HTERT RPE-1 (cell line): ENCODE results near the gene NFIX.

Experiments used
- in situ Hi-C: fragments of 300-500 bp; cut with MboI; formaldehyde crosslinking; loops from 4 replicates; pipeline ENCODE4 v1.14.3; 2020; ENCODE audit warnings: low sequenced_read_pairs

The NFIX gene

DNA sequence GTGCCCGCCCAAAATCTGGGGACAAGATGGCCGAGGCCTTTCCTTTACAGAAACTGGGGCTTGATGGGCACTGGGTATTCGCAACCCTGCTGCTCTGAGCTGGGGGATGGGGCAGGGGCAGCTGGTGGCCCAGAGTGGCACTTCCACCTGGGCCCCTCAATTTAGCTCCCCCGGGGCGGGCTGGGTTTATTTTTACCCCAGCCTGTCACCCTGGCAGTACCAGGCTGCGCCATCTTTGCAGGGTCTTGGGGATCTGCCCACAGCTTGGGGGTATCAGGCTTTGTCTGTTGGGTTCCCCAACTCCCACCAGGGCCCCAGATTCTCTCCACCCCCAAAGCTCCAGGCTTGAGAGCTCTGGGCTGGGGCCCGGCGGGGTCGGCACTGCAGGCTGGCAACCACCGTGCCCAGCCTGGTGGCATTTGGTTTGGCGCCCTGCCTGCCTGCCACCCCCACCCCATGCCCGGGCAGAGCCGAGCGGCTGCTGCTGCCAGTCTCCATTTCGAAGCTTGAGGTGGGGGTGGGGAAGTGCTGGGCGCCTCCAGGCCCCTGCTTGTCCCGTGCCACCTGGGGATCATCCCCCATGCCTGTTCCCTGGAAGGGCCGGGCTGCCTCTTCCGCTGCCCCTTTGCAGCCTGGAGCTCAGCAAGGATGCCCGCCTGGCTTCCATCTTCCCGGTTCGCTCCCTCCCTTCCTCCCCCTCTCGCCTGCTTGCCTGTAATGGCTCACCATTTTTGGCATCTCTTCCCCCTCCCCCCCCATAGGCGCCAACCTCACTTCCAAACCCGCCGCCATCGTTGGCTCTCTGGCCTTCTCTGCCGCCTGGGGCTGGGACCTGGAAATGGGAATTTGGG is 11.4 kb downstream of the NFIX start:
- in situ Hi-C loops = no loop called here

DNA sequence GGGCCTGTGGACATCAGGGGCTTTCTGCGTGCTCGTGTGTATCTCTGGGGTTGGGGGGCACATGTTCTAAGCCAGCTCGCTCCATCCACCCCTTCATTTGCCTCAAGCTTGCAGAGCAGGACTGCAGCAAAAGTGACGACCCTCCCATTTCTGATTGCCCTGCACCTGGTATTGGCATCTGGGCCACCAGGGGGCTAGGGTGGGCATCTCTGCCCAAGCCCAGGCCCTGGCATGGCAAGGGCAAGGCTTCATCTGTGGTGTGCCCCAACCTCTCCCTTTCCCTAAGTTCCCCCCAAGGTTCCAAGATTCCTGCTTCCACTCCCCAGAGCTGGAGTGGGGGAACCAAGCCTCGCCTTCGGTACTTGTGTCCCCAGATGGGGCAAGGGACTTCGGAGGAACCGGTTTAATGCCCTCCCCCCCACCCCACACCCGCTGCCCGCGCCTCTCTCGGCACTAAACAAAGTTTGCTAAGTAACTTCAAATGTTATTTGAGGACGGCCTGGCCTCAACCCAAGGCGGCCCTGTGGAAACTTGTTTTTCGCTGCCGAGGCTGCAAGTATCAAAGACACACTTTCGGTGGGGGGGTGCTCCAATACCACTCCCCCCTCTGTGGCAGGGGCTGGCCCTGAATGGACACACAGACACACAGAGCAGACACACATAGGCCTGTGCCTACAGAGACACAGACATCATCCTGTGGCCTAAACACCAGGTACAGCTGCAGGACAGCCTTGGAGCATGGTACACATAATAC is 12.2 kb downstream of the NFIX start:
- in situ Hi-C loops = no loop called here

DNA sequence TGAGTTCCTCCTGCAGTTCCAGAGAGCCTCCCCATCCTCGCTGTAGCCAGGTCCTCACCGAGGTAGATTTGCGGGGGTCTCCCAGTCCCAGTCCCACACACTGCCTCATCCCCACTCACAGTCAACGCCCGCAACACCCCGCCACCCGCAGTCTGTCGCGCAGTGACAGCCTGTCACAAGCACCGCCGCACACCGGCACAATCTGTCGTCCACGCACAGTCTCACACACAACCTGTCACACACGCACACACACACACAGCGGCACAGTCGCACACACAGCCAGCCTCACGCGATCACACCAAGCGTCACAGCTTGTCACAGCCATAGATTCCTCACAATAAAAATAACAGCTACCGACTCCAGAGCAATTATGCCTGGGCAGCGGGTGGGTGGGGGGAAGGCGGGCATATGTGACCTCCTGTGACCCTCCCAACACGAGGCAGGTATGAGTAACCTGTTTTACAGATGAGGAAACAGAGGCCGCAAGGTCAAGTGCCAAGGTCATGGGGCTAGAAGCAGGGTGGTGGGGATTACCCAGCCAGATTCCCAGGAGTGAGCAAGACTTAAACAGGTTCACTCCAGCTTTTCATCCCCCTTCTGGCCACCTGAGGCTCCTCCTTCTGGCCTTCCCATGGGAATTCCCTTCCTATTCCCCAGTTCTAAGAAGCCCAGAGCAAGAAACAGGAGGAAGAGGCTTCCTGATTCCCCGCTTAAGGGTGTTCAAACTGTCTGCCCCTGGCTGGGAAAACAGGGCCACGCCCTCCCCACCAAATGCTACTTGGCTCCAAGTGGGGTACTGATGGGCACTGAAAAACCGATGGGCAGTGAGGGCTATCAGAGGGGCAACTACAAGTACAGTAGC is 13.9 kb downstream of the NFIX start:
- in situ Hi-C loops = no loop called here

DNA sequence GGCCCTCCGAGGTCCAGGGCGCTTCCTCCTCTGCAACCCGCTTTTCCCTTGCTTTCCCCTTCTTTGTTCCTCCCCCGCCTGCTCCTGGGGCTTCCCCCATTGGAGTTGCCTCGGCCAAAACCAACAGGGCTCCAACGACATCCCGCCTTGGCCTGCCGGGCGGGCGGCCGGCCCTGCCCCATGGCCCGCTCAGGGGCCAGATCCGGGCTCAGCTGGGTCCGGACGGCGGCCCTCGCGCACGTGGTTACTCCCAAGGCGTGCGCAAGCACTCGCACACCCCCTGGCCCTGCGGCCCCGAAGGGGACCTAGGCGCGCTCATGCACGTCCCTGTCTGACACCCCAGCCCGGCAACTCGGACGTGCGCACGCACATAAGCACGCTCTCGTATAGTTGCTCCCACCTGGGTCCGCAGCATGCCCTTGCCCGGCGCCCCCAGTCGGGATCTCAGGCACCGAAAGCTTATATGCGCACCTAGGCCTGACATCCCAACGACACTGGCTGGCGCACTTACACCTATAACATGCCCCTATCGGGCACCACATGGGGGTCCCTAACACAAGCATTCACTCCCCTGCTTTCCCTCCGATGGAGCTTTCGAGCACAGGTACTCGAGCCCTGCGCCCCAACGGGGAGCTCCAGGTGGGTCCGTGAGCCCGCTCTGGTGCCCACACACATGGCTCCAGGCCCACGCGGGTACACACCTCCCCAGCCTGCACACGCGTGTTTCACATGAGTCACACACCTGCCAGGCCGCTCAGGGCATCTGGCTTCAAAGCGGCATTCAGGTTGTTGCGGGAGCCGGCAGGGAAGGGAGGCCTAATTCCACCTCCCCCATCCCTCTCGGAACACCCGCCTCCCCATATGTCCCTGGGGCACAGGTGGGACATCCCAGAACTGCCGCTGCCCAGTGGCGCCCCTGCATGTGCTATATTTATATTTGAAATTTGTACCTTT is 15.0 kb downstream of the NFIX start:
- in situ Hi-C loops = no loop called here

DNA sequence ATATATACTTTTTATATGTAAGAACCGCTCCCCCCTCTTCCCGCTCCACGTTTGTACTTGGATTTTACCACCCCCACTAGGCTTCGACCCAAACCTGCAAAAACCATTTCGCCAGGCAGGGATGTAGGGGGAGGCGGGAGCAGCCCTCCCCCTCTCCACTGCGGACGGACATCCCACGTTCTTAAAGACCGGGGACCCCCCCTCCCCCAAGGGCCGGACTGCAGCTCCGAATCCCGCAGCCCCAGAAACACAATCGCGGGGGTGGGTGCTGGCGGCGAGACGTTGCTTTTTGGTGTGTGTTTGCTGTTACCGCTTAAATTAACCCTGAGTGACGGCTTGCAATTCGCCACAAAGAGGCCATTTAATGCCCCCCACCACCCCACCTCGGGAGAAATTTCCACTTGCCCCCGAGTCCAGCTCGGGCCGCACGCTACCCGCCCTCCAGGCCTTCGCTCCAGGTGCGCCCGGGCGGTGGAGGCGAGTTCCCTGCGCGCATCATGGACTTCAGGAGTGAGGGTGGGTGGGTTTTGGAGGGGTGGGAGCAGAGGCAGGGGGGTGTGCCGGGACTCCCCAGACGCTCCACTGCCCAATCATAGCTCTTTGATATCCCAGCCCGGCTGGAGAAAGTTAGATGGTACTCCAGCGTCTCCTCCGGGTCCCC is 15.8 kb downstream of the NFIX start:
- in situ Hi-C loops = no loop called here

DNA sequence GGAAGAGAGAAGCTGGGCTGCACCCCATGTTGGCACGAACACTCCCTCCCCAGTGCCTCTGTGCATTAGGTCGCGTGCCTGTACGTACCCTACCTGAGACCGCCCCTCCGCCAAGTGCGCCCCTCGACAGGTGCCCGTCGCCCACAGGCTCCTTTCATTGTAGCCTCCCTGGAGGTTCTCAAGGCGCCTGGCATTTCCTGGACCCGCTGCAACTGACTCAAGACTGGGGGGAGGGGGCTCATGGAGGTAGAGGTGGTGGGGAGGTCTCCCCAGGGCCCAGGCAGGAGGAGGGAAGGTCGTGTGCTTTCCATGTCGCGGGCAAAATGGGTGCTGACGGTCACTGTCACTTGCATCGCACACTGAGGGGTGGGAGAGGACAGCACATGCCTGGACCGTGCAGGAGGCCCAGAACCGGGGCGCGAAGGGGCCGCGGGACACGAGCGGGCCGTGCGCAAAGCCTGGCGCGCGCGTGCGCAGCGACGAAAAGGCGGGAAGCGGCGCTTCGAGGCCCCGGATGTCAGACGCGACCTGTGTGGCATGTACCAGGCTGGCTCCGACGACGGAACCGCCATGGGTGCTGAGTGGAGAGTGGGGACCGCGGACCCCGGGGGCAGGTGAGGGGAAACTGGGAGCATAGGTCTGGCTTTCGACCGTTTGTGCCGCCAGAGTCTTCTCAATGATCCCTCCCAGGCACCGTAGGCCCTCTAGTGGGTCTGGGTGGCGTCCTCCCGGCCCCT is 16.5 kb downstream of the NFIX start:
- in situ Hi-C loops = no loop called here

DNA sequence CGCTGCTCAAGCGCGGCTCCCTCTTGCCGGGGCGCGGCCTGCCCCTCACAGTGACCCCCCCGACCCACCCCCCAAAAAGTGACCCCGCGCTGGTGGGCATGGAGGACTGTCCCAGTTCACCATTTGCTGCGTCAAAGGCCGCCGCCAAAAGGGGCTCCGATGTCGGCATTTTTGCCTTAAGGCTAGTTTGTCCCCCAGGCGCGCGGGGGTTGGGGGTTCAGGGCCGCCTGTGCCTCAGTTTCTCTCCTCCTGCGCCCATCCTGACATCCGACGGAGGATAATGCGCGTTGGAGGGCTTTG is 17.1 kb downstream of the NFIX start:
- in situ Hi-C loops = no loop called here

DNA sequence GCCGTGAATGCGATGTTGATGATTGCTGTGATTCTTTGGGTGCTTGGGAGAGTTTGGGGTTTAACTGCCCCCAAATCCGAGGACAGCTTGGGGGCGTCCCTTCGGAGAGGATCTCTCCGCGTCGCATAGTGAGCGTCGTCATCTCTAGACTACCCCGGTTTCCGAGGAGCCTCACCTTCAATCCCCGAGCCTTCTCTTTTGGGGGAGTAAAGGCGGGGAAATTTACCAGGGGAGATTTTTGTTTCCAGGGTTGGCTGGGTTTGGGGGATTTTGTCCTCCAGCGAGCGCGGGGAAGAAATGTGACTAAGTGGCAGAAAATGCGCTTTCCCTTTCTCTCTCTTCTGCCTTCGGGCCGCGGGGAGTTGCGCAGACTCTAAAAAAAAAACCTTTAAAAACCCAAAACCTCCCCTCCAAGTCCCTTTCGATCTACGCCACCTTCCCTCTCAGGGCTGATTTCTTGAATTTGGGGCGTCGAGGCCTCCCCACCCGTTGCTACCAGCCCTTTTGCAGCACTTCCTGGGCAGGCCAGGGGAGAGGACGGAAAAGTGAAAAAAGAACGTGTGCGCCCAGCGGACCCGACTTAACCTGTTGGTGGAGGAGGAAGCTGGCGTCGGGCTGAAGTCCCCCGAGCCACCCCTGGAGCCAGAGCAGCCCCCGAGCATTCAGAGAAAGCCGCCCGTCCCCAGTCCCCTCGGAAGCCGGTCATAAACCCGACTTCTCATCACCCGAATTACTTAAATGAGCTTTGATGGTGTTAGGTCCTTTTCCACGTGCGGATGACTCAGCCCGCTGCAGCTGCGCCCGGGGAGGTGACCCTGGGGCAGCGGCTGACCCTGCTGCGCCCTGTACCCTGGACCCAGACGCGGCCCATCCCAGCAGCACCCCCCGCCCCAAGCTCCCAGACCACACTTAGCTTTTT is 17.7 kb downstream of the NFIX start:
- in situ Hi-C loops = no loop called here

DNA sequence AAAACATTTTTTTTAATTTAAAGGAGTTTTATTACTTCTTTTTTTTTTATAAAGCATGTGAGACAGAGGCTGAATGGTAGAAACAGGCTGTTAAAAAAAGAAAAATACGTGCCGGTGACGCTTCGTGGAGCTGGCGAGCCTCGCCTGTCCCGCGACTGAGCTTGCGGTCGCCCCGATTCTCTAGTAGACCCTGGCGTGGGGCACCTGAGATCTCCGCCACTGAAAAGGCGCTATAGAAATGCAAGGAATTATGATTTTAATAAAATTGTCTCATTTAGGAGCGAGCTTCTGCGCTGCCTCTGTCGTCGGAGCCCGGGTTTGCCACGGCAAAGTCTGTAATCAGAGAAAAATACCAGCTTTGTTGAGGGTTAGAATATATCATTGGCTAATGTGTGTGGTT is 18.4 kb downstream of the NFIX start:
- in situ Hi-C loops = no loop called here

DNA sequence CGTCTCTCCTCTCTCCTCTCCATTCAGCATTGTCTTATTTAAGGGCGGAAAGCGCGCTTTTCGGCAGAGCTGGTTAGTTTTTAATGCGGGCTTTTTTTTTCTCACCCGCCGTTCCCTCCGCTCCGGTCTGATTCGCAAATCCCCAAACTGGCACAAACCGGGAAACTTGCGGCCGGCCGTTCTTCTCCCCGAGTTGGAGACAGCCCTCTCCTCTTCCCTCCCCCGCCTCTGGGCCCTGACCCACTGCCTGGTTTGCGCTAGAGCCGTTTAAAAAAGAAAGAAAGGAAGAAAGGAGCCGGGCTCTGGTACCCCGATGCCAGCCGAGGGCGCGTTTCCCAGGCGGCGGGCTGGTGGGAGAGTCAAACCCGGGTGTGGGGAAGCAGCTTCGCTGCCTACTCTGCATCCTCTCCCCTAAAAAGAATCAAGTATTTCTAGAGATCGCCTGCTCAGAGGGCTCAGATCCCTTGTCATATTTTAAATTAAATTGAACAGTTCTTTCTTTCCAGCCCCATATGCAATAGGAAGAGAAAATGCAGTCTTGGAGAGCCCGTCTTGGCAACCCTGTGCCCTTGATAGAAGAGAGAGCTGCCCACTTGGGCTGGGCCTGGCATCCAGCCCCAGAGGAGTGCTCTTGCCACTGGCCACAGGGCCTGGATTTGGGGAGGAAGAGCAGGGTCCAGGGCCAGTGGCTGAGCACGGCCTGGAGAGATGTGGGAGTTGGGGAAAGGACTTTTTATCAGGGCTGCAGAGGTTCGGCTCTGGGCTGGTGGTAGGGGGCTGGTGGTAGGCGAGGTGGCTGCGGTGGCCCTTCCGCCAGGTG is 19.0 kb downstream of the NFIX start:
- in situ Hi-C loops = no loop called here

DNA sequence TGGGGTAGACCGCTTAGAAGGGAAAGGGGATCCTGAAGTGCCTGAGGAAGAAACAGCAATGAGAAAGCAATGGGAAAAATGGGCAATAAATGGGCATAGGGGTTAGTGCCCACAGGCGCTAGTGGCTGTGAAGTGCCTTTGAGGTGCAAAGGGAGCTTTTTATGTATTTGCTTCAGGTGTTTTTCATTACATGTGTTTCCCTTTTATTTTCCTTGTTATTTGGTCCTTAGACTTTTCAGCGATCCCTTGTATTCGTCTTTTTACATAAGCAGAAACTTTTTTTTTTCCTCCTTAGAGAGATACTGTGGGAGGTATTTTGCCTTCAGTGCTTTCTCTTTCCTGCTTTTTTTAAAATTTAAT is 19.6 kb downstream of the NFIX start:
- in situ Hi-C loops = no loop called here

DNA sequence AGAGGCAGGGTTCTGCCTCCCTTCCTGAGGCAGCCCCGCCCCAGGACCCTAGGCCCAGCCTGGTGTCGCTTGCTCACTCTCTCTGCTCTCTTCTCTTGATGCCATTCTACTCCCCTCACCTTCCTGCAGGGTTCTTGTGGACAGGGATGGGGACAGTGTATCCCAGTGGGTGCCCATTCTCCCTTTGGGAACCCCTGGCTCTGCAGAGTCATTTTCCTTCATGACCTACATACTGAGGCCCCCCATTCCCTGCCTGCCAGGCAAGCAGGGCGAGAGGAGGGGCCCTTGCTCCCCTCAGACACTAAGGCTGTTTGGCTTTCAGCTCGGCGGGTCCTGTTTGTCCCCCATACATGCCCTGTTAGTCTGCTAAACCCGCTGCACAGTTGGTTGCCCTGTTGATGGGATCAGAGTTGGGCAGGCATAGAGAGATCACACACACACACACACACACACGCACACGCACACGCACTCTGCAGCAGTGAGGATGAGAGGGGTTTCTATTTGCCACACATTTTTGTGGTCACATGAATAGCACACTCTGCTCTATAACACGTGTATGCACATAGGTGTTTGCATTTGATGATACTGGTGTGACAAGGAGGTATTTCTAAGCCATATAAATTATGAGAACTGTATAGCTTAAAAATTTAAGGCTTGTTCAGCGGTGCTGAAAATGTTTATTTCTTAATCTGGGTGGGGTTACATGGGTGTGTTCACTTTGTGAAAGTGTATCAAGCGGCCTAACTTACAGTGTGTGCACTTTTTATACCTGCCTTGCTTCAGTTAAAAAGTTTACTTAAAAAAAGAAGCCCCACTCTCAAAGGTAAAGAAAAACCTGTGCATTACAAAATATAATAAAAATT is 20.3 kb downstream of the NFIX start:
- in situ Hi-C loops = no loop called here

DNA sequence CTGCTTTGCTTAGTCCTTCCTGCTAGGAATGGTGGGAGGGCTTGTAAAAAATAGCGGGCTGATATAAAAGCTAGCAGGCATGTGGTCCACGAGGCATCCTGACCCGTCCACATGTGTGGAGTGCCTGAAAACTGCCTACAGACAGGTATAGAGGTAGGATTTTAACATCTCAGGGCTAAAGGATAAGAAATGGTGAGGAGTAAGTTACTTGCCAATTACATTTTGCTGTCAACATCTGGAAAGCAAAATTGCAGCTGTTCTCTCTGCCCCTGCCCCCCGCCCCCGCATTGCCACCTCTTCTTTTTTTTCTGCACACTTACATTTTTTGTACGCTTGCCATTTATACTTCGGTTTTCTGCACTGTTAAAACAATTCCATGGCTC is 21.0 kb downstream of the NFIX start:
- in situ Hi-C loops = no loop called here

DNA sequence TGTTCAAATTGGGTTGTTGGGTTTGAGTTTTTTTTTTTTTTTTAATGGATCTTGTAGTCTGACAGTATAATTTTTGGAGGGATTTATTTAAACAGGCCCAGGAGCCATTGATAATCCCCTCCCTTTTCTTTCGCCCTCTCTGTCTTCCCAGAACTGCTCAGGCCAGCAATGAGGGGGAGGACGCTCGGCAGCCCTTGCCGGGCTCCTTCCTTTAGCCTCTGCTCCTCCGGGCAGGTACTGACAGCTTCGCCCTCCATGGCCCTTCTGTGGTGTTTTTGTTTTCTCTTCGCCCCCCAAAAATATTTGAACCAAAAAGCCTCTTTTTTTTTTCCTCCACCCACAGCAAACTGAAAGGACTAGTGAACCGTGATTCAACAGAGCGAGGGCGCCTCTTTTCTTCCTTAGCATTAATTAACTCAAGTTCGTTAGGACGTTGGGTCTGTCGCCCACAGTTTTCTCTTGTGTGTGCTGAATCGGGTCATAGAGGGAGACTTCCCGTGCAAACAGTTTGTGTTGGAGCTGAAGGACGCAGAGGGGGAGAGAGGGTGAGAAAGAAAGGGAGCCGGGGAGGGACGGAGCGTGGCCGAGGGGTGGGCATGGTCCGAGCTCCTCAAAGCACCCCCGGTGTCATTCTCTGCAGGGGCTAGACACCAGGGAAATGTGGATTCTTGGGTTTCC is 21.5 kb downstream of the NFIX start:
- in situ Hi-C loops = no loop called here

DNA sequence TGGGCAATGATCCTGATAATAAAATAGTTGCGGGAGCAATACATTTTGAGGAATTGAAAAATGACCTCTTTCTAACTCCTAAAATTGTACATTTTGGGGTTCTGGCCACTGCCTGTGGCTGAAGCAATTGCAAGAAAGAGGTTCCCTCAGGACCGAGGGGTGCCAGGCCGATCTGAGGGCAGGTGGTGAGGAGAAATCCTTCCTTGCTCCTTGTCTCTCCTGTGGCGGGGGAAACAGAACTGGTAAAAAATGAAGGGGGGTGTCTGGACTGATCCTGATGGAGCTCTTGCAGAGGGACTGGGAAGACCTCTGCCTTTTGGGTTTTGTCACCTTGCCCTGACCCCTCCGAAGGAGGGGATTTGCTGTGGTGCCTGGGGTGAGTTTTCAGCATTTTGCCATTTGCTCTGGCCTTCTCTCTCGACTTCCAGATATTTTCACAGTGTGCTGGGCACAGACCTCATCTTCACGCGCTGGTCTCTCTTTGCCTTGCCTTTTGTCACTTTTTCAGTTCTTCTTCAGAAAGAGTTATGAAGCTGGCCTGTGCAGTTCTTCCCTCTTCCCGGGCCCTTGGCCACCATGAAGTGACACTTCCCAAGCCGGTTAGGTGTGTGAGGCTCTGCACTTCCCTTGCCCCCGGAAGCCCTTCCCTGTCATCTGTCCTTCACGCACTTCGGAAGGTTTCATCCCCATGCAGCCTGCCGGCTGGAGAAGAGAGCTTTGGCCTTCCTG is 22.2 kb downstream of the NFIX start:
- in situ Hi-C loops = no loop called here
